ENCODE results near the gene SEMA4D.

The SEMA4D gene

GRCh38 chr9:89315482-89315881, 182.4 kb downstream of the SEMA4D start:
- no peak for DNase-seq (ENCODE audit: low read depth)

DNA sequence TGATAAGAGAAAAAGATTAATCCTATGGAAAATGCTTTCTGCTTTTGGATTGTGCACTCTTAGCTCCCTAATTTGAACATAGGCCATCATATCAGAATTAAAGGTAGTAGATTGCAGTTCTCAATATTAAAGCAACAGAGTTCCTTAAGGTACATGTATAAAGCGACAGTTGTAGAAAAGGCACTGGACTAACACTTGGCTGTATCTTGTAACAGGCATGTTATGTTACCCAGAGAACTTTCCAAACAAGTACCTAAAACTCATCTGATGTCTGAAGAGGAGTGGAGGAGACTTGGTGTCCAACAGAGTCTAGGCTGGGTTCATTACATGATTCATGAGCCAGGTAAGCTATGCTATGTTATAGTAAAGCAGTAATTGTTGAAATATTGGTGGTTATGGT, 183.0 kb downstream of the SEMA4D start:
- no peak for DNase-seq (ENCODE audit: low read depth)

DNA sequence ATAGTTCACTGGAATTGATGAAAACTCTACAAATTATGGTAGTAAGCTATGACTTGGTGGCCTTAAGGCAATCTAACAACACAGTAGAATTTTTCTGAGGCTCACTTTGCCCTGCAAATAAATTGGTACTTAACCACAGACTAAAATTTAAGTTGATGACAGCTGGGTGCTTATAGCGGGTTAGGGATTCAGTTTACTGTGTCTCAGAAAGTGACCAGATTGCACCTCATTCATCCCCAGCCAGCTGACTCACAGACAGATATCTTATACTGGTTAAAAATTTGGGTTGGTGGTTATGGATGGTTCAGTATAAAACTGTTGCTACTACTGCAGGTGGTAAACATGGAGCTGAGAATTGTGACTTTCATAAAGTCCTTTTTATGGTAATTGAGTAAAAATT, 184.1 kb downstream of the SEMA4D start:
- peak; percentile 44 for DNase-seq (ENCODE audit: low read depth)

GRCh38 chr9:89312222-89312571, 185.7 kb downstream of the SEMA4D start:
- peak; percentile 34 for DNase-seq (ENCODE audit: low read depth)

DNA sequence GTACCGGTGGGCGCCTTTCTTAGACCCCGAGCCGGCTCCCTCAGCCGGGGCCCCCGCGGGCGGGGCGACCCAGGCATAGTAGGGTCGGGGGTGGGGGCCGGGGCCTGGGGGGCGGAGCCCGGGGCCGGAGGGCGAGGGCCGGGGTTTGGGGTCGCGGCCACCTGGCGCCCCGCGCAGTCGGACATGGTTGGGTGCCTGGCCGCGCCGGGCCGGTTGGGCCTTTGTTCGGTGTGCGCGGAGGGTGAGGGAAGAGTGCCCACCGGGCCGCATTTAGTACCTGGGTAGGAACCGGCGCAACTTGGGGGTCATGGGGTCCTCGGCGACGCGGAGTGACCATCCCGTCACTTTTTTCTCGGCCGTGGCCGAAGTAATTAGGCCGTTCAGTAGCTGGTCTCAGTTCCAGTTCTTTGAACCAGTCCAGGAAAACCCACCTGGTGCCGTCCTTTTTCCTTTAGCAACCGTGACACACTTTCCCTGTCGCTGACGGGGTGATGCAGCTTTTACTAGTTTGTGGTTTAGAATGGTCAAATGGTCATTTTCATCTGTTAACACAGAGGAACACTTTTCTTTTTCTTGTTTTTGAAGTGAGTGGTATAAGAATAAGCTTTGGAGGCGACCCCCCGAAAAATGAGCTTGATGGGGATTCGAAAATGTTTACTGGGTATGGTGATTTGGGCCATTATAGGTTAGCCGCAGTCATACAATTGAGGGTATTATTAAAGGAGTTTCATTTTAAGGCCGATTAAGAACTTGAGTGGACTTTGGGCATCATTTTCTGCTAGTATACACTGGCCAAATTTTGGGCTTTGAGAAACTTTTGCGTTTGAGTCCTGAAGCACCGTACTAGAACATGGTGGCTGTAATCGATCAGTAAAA, 186.3 kb downstream of the SEMA4D start:
- peak; percentile 11 for DNase-seq (ENCODE audit: low read depth)
